Gastroesophageal sphincter (tissue), 3 donors: ENCODE measurements around the gene DMC1.

Source experiments
- EP300 ChIP-seq: sonication (generic); formaldehyde crosslinking; IDR thresholded peaks from one replicate; pipeline ENCODE4 v1.6.1; 2017; ENCODE audit warnings: antibody characterized with exemption, mild to moderate bottlenecking
- POLR2A ChIP-seq, 2 donors: fragments of 450-650 bp; IDR thresholded peaks; one replicate each; pipeline ENCODE4 v1.6.1; 2017; ENCODE audit warnings: antibody characterized with exemption in 2 of 2, mild to moderate bottlenecking in 2 of 2, moderate library complexity in 1 of 2
- TF ChIP-seq, protein P1 (sequence below), 4 experiments: fragments of 200-600 bp in 2 of 4; fragments of 450-650 bp in 2 of 4; sonication (generic) in 1 of 4; IDR thresholded peaks; one replicate each; pipeline ENCODE4 v1.5.1; 2017 to 2019; ENCODE audit warnings: antibody characterized with exemption in 4 of 4, mild to moderate bottlenecking in 2 of 4, moderate library complexity in 2 of 4

DNA sequence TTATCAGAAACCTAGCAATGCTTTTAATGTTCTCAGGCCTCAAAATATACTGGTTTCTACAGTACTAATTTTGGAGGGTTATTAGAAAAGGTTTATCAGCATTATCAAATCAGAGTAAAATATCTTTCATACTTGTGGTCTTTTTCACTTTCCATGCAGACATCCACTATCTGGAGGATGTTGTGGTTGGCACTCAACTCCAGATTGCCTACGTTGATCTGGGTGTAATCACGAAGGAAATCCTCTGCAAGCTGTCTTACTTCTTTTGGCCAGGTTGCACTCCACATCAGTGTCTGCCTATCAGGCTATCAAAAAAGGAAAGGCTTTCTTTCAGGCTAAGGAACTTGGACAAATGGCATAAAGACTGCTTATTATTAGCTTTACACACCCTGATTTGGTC, 75.5 kb downstream of the DMC1 start:
- TF ChIP-seq, protein P1, sequence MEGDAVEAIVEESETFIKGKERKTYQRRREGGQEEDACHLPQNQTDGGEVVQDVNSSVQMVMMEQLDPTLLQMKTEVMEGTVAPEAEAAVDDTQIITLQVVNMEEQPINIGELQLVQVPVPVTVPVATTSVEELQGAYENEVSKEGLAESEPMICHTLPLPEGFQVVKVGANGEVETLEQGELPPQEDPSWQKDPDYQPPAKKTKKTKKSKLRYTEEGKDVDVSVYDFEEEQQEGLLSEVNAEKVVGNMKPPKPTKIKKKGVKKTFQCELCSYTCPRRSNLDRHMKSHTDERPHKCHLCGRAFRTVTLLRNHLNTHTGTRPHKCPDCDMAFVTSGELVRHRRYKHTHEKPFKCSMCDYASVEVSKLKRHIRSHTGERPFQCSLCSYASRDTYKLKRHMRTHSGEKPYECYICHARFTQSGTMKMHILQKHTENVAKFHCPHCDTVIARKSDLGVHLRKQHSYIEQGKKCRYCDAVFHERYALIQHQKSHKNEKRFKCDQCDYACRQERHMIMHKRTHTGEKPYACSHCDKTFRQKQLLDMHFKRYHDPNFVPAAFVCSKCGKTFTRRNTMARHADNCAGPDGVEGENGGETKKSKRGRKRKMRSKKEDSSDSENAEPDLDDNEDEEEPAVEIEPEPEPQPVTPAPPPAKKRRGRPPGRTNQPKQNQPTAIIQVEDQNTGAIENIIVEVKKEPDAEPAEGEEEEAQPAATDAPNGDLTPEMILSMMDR (IDR thresholded peaks at IDR 0.05), result no peak
- no peak for TF ChIP-seq EP300
- no peak for TF ChIP-seq POLR2A (IDR thresholded peaks at IDR 0.05)
